ELF-1 (cell line): ENCODE data around the gene SMTNL1.

Experiments
- DNase-seq: peaks from one replicate; pipeline ENCODE4 v3.0.0-alpha.2; 2016; ENCODE audit warnings: low read depth, low spot score

SMTNL1 gene

GRCh38 chr11:57544566-57544965 is 7.2 kb downstream of the SMTNL1 start:
- DNase-seq: no peak

GRCh38 chr11:57545883-57546282 is 8.5 kb downstream of the SMTNL1 start:
- DNase-seq: no peak

- no peak for DNase-seq
Observed at GRCh38 chr11:57546451-57546850, 9.1 kb downstream of the SMTNL1 start.

- peak; percentile 73 for DNase-seq
Observed at GRCh38 chr11:57546869-57547475, 9.6 kb downstream of the SMTNL1 start.

- DNase-seq: no peak
Observed at GRCh38 chr11:57547854-57548377, 10.5 kb downstream of the SMTNL1 start.

- DNase-seq: no peak
Observed at GRCh38 chr11:57549983-57550382, 12.6 kb downstream of the SMTNL1 start.

- DNase-seq: no peak
Observed at GRCh38 chr11:57551941-57552340, 14.5 kb downstream of the SMTNL1 start.

GRCh38 chr11:57552479-57552878 is 15.1 kb downstream of the SMTNL1 start:
- DNase-seq: peak; percentile 43

- no peak for DNase-seq
Observed at GRCh38 chr11:57555393-57555792, 18.0 kb downstream of the SMTNL1 start.

- DNase-seq: no peak
Observed at GRCh38 chr11:57556041-57556440, 18.6 kb downstream of the SMTNL1 start.

- no peak for DNase-seq
Observed at GRCh38 chr11:57560146-57560545, 22.8 kb downstream of the SMTNL1 start.

GRCh38 chr11:57562596-57562995 is 25.2 kb downstream of the SMTNL1 start:
- DNase-seq: peak; percentile 51

GRCh38 chr11:57566005-57566904 is 28.9 kb downstream of the SMTNL1 start:
- DNase-seq: no peak

GRCh38 chr11:57566905-57567514 is 29.6 kb downstream of the SMTNL1 start:
- DNase-seq: no peak

- DNase-seq: no peak
Observed at GRCh38 chr11:57567515-57568329, 30.3 kb downstream of the SMTNL1 start, which contains the start of gene UBE2L6. TSS of gene UBE2L6 (minus strand) at chr11:57567672. CDS start at chr11:57567611, 61 bp downstream.

GRCh38 chr11:57568330-57568766 is 31.0 kb downstream of the SMTNL1 start:
- peak; percentile 94 for DNase-seq

GRCh38 chr11:57571606-57572005 is 34.2 kb downstream of the SMTNL1 start:
- DNase-seq: no peak

- DNase-seq: no peak
Observed at GRCh38 chr11:57574061-57574460, 36.7 kb downstream of the SMTNL1 start.

- DNase-seq: peak; percentile 69
Observed at GRCh38 chr11:57584341-57584740, 46.9 kb downstream of the SMTNL1 start.

- no peak for DNase-seq
Observed at GRCh38 chr11:57585301-57585700, 47.9 kb downstream of the SMTNL1 start.

GRCh38 chr11:57586711-57587245 is 49.4 kb downstream of the SMTNL1 start:
- DNase-seq: no peak
